Neural cell (in vitro differentiated cells): ENCODE data around the gene TNFAIP1.

Experiments
- EP300 ChIP-seq: fragments of 450-650 bp; conservative IDR thresholded peaks from 2 replicates; pipeline ENCODE4 v1.6.1; 2014; ENCODE audit warnings: antibody characterized with exemption, mild to moderate bottlenecking, moderate library complexity; ENCODE audit not compliant: poor library complexity, severe bottlenecking
- EZH2 ChIP-seq: fragments of 200-600, 300-800 bp; shearing (Covaris generic), sonication (generic); IDR thresholded peaks from 2 replicates; pipeline ENCODE4 v1.6.1; 2014; ENCODE audit warnings: antibody characterized with exemption, low read length, borderline replicate concordance, mild to moderate bottlenecking; ENCODE audit not compliant: insufficient read depth, poor library complexity, severe bottlenecking
- MXI1 ChIP-seq: fragments of 450-650 bp; conservative IDR thresholded peaks from 2 replicates; pipeline ENCODE4 v1.6.1; 2014; ENCODE audit warnings: antibody characterized with exemption, mild to moderate bottlenecking; ENCODE audit not compliant: poor library complexity, severe bottlenecking
- POLR2AphosphoS5 ChIP-seq: IDR thresholded peaks from 2 replicates; pipeline ENCODE4 v1.6.1; 2012
- RAD21 ChIP-seq: fragments of 450-650 bp; conservative IDR thresholded peaks from 2 replicates; pipeline ENCODE4 v1.6.1; 2014; ENCODE audit warnings: antibody characterized with exemption, mild to moderate bottlenecking, moderate library complexity
- REST ChIP-seq: IDR thresholded peaks from 2 replicates; pipeline ENCODE4 v1.6.1; 2012; ENCODE audit warnings: borderline replicate concordance
- SMC3 ChIP-seq: fragments of 450-650 bp; conservative IDR thresholded peaks from 2 replicates; pipeline ENCODE4 v1.6.1; 2014; ENCODE audit warnings: antibody characterized with exemption, mild to moderate bottlenecking, moderate library complexity; ENCODE audit not compliant: poor library complexity
- TAF1 ChIP-seq: IDR thresholded peaks from 2 replicates; pipeline ENCODE4 v1.6.1; 2012; ENCODE audit warnings: low read depth
- TF ChIP-seq, protein P1 (sequence below): fragments of 450-650 bp; IDR thresholded peaks from 2 replicates; pipeline ENCODE4 v1.5.1; 2014; ENCODE audit warnings: antibody characterized with exemption, mild to moderate bottlenecking, moderate library complexity; ENCODE audit not compliant: poor library complexity, severe bottlenecking

DNA sequence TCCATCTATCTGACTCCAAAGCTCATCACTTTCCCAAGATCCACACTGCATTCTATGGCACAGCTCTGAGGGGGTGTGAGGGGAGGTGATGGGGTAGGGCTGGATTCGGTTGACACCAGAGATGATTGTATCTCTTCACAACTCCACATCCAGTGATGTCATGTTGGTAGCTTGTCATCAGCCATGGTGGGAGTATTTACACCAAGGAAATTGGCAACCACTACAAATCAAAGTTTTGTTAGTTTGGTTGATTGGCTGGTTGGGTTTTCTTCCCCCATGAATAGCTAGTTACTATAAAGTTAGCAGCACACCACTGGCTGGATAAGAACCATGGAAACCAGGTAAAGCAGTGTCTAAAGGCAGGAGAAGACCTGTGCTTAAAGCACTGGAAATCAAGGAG, 55.4 kb downstream of the TNFAIP1 start:
- TF ChIP-seq, protein P1, sequence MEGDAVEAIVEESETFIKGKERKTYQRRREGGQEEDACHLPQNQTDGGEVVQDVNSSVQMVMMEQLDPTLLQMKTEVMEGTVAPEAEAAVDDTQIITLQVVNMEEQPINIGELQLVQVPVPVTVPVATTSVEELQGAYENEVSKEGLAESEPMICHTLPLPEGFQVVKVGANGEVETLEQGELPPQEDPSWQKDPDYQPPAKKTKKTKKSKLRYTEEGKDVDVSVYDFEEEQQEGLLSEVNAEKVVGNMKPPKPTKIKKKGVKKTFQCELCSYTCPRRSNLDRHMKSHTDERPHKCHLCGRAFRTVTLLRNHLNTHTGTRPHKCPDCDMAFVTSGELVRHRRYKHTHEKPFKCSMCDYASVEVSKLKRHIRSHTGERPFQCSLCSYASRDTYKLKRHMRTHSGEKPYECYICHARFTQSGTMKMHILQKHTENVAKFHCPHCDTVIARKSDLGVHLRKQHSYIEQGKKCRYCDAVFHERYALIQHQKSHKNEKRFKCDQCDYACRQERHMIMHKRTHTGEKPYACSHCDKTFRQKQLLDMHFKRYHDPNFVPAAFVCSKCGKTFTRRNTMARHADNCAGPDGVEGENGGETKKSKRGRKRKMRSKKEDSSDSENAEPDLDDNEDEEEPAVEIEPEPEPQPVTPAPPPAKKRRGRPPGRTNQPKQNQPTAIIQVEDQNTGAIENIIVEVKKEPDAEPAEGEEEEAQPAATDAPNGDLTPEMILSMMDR: no peak
- TF ChIP-seq TAF1: no peak
- no peak for TF ChIP-seq SMC3
- no peak for TF ChIP-seq EP300
- TF ChIP-seq RAD21: no peak
- TF ChIP-seq REST: no peak
- TF ChIP-seq POLR2AphosphoS5: no peak
- no peak for TF ChIP-seq EZH2
- TF ChIP-seq MXI1: no peak
